Activated CD8-positive, alpha-beta memory T cell treated with anti-CD3 and anti-CD28 coated beads for 4 hours (primary cell): ENCODE results near the gene NOL3.

Source experiments
- DNase-seq, 2 donors: peaks; one replicate each; pipeline ENCODE4 v3.0.0-alpha.2; 2020; ENCODE audit warnings: low read depth in 2 of 2

NOL3 gene

GRCh38 chr16:67155295-67156142 lies 14.8 kb upstream of the NOL3 start:
- DNase-seq = peak; percentile 41 to 54

- no peak for DNase-seq
Measured at GRCh38 chr16:67156143-67156844, 14.0 kb upstream of the NOL3 start.

- no peak for DNase-seq
Measured at GRCh38 chr16:67157106-67157748, 13.1 kb upstream of the NOL3 start.

GRCh38 chr16:67157892-67158635 lies 12.3 kb upstream of the NOL3 start:
- no peak for DNase-seq

- peak; percentile 51 to 68 for DNase-seq
Measured at GRCh38 chr16:67158637-67159600, 11.4 kb upstream of the NOL3 start.

GRCh38 chr16:67161595-67162058 lies 8.7 kb upstream of the NOL3 start:
- no peak for DNase-seq

GRCh38 chr16:67162506-67163163 lies 7.7 kb upstream of the NOL3 start:
- DNase-seq = no peak

GRCh38 chr16:67163164-67163998 lies 7.0 kb upstream of the NOL3 start:
- no peak for DNase-seq

GRCh38 chr16:67163999-67164558 lies 6.3 kb upstream of the NOL3 start:
- DNase-seq = no peak

- DNase-seq = no peak
Measured at GRCh38 chr16:67164599-67165061, 5.7 kb upstream of the NOL3 start, which contains the start of gene HSF4. Gene HSF4 (plus strand): TSS chr16:67164745. CDS start chr16:67164812, 67 bp downstream.

GRCh38 chr16:67165121-67166078 lies 4.9 kb upstream of the NOL3 start:
- no peak for DNase-seq

GRCh38 chr16:67166110-67166547 lies 4.2 kb upstream of the NOL3 start:
- DNase-seq = no peak

- no peak for DNase-seq
Measured at GRCh38 chr16:67166598-67167168, 3.7 kb upstream of the NOL3 start.

GRCh38 chr16:67167588-67167987 lies 2.8 kb upstream of the NOL3 start:
- DNase-seq = no peak

GRCh38 chr16:67169011-67169451 lies 1.3 kb upstream of the NOL3 start:
- DNase-seq = no peak

- DNase-seq = no peak
Measured at GRCh38 chr16:67169642-67170167, 633 bp upstream of the NOL3 start.
